Stimulated activated CD4-positive, alpha-beta T cell treated with anti-CD3 and anti-CD28 coated beads, Interleukin-4, amount 100 ng/mL, for 1 hour (primary cell): ENCODE data around the gene PLCB3.

Experiments
- DNase-seq: peaks from one replicate; pipeline ENCODE4 v3.0.0-alpha.2; 2020

Gene PLCB3

GRCh38 chr11:64252003-64252872, 908 bp downstream of the PLCB3 start:
- no peak for DNase-seq

- DNase-seq: no peak
These were observed 1.7 kb downstream of the PLCB3 start for GRCh38 chr11:64253043-64253442.

- no peak for DNase-seq
These were observed 2.2 kb downstream of the PLCB3 start for GRCh38 chr11:64253481-64253880.

- no peak for DNase-seq
These were observed 3.0 kb downstream of the PLCB3 start for GRCh38 chr11:64254326-64254725.

GRCh38 chr11:64255135-64256128, 4.1 kb downstream of the PLCB3 start:
- DNase-seq: no peak

GRCh38 chr11:64256300-64256699, 5.0 kb downstream of the PLCB3 start:
- no peak for DNase-seq

GRCh38 chr11:64258356-64258755, 7.0 kb downstream of the PLCB3 start:
- DNase-seq: no peak

GRCh38 chr11:64258946-64259532, 7.7 kb downstream of the PLCB3 start:
- DNase-seq: no peak

GRCh38 chr11:64259533-64260067, 8.3 kb downstream of the PLCB3 start:
- DNase-seq: no peak

- DNase-seq: no peak
These were observed 8.9 kb downstream of the PLCB3 start for GRCh38 chr11:64260147-64260708.

GRCh38 chr11:64261556-64262080, 10.3 kb downstream of the PLCB3 start:
- no peak for DNase-seq

- no peak for DNase-seq
These were observed 11.1 kb downstream of the PLCB3 start for GRCh38 chr11:64262271-64263002.

- DNase-seq: no peak
These were observed 12.0 kb downstream of the PLCB3 start for GRCh38 chr11:64263021-64263946.

GRCh38 chr11:64263947-64264317, 12.6 kb downstream of the PLCB3 start:
- DNase-seq: no peak

- no peak for DNase-seq
These were observed 13.1 kb downstream of the PLCB3 start for GRCh38 chr11:64264371-64264852.

GRCh38 chr11:64265176-64266160, 14.1 kb downstream of the PLCB3 start:
- DNase-seq: no peak

GRCh38 chr11:64266339-64266738, 15.0 kb downstream of the PLCB3 start:
- no peak for DNase-seq

- DNase-seq: no peak
These were observed 16.0 kb downstream of the PLCB3 start for GRCh38 chr11:64267207-64267945.
